Ramos (cell line): Measurements from ENCODE around the gene HMX1.

ENCODE experiments used
- in situ Hi-C: fragments of 300-500 bp; cut with MboI; formaldehyde crosslinking; loops from one replicate; pipeline ENCODE4 v1.14.3; 2022; ENCODE audit warnings: low sequenced_read_pairs; ENCODE audit not compliant: unreplicated experiment

The HMX1 gene

DNA sequence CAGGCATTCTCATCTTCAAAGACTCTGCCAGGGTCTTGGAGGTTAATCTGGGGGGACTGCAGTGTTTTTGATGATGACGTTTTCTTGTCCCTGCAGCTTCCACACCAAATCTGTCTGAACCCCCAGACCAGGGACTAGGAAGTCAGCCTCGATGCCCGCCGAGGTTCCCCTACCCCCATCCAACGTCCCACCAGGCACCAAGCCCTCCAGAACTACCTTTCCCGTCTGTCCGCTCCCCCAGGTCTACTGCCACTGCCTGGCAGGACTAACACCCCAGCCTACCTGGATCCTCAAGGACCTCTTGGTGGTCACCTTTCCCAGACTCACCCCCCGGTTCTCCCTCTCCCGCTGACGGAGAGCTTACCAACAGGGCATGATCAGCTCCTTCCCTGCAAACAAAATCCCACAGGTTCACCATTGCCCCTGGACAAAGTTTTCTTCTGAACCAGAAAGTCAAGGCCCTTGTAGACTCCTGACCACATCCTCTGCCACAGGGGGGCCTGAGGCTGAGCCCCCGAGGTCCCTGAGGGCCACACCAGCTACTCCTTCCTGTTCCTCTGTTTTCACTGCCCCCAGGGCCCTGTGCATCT, 40.9 kb downstream of the HMX1 start:
- in situ Hi-C loops = no loop called here

DNA sequence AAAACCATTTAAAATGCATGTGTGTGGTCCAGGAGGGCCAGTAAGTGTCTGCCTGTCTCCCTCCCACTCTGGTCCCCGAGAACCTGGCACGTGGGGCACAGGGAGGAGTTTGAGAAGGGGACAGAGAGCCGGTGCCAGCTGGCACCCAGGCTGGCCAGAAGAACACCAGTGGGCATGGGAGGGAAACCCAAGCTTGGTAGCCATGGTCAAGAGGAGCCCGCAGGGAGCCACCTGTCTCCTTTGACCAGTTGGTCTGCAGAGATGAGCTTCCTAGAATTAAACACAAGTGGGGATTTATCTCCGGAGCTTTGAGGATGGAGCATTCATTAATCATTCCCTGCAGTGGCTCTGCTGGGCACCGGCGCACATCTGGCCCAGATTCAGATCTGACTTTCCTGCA, 41.6 kb downstream of the HMX1 start:
- in situ Hi-C loops = no loop called here

DNA sequence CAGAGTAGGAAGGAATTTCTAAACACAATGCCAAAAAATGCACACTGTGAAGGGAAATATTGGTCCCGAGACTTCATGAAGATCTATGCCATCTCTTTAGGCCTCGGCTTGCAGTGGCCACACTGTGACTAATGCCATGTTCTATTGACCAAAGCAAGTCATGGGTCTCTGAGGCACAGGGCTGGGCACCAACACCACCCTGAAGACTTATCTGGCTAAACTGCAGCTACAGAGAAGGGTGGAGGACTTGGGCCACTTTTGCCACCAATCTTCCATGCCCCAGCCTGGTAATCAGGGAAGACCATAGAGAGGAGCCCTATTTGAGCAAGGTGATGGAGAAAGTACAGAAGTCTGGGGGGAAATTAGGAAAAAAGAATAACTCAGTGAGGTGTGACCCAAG, 42.1 kb downstream of the HMX1 start:
- in situ Hi-C loops = no loop called here

DNA sequence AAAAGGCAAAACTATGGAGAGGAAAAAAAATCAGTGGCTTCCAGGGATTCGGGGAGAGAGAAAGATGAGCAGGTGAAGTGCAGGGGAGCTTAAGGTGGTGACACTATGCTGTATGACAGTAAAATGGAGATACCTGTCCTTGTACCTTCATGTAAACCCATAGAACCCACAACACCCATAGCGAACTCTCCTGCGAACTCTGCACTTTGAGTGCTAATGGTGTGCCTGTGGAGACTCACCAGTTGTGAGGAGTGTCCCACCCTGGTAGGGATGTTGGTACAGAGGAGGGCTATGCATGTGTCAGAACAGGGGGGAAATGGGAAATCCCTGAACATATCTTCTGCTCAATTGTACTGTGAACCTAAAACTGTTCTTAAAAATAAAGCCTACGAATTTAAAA, 42.8 kb downstream of the HMX1 start:
- in situ Hi-C loops = no loop called here

DNA sequence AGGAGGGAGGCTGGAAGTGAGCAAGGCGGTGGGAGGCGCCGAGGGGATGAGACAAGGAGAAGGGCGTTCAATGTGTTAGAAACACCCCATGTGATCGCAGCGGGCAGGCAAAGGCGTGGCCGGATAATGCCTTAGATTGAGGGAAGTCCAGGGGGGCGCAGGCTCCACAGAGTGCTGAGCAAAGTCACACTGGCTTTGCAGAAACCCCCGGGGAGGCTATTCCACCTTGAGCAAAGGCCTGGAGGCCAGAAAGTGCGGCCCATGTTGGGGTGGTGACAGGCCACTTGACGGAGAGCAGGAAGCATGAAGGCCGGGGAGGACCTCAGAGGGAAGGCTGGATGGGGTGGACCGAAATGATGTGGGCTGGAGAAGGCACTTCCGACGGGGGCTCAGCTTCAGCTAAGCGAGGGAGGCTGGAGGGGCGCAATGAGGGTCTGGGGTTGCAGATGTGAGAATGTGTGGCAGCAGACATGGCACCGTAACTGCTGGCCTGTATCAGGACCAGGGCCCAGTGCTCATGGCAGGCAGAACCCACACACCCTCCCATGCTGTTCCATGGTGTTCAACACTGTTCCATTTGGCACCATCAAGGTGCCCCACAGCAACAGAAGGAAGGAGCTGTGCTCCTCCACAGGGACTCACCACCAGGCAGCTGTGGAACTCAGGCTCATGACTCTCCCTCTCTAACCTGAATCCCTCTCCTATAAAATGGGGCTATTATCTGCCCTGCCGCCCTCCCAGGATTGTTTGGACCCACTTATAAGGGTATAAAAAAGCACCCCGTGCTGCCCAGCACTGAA, 50.3 kb downstream of the HMX1 start:
- in situ Hi-C loops = no loop called here

DNA sequence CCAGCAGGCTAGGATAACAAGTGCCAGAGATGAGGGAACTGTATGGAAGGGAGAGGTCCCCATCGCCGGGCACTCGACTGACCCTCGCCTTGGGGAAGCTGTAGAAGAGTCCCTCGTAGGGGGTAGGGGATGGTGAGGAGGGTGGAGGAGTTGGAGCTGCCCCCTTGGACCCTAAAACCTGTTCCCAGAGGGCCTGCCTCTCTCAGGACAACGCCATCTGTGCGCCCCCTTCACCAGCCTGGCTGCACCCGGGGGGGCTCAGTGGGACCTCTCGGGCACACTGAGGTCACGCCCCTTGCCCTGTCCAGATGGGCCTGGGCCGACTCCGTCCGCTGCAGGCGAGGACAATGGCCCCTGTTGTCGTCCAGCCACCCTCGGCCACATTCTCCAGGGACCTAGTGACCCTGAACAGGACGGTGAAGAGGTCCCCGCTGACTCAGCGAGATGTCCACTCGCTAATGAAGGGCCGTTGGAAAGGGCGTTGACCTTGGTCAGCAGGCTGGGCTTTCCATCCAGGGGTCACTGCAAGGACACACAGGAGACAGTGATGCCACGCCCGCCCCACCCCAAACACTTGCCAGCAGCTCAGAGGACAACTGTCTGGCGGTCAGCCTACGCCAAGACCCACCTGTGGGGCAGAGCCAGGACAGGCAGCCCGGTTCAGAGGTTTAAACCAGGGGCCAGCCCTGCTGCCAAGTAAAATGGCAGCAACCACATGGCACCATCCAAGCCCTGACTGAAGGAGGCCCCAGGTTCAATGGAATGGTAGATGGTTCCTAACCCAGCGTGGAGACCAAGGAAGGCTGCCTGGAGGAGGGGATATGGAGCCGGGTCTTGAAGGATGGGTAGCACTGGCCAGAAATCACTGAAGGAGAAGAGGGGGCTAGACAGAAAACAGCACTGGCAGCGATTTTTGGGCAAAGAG, 51.2 kb downstream of the HMX1 start:
- in situ Hi-C loops = no loop called here

DNA sequence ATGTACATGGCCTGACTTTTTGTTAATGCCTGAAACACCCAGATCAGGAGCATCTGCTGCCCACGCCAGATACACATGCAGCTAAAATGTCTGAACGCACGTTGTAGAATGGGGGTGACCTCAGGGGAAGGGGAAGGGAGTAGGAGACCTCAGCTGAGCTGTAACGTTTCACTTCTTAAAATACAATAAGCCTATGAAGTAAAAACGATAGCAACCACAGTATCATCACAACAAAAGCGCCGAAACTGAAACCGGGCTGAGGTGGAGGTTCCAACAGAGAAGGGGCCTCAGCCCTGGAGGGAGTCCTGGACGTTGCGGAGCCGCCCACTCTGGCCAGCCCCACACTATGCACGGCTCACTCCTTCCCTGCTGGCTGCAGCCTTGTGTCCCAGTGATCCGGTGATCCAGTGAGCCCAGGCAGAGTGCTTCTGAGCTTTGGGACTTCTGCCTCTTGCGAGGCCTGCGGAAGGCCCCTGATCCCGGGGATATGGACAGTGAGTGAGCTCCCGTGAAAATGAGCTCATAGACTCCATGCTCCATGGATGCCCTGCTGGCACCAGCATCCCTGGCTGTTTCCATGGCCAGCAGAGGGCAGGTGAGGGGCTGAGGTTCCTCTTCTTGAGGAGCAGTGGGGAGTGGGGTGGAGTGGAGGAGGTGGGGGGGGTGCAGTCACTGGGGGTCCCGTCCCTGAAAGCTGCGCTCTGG, 52.0 kb downstream of the HMX1 start:
- in situ Hi-C loops = no loop called here

DNA sequence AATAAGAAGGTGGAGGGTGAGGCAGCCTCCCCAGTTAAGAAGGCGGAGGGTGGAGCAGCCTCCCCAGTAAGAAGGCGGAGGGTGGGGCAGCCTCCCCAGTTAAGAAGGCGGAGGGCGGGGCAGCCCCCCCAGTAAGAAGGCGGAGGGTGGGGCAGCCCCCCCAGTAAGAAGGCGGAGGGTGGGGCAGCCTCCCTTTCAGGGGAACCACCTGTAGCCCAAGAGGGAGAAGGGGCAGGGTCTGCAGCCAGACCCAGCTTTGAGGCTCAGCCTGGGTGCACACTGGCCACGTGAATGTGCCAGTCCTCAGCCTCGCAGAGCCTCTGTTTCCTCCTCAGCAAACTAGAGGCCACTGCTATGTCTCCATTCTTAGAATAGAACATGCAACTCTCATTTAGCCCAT, 52.6 kb downstream of the HMX1 start:
- in situ Hi-C loops = no loop called here

DNA sequence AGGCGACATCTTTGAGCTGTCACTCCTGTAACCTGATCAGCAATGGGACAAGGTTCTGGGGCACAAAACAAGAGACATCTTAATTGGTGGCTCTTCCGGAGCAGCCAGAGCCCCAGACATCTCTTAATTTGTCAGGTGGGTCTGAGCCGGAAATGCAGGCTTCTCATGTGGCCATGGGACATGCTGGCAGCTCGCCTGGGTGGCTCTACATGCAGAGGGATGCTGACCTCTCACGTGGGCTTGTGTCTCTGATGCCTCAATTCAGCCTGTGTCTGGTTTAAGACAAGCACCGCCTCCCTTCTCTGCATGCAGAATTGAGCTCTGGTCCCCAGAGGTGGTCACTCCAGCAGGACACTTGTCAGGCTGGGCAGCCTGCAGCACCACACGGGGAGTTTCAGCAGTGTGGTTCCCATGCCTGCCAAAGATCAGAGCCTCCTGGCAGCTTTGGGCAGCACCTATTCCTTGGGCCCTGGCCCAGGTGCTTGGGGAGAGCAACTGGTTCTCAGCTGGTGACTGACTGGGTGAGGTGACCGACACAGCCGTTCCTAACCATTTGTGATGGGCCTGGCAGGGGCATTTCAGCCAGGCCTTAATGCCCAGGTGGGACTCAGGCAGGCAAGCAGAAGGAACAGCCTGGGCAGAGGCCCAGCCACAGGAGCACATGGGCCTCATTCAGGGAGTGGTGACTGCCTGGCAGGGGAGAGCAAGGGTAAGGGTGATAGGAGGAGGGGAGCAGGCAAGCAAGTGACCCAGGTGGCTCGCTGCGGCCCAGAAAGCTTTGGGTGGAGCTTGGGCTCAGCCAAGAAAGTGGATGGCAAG, 53.4 kb downstream of the HMX1 start:
- in situ Hi-C loops = no loop called here

DNA sequence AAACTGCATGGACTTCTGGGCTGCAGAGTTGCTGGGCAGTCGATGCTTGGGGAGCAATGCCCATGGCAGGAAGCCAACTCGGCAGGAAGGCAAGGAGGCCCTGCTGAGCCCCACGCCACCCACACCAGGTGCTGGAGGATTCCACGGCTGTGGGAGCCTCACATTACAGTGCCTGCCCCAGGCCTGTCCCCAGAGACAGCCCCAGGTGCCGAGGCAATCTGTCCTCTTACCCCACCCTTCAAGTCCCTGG, 53.9 kb downstream of the HMX1 start:
- in situ Hi-C loops = no loop called here

DNA sequence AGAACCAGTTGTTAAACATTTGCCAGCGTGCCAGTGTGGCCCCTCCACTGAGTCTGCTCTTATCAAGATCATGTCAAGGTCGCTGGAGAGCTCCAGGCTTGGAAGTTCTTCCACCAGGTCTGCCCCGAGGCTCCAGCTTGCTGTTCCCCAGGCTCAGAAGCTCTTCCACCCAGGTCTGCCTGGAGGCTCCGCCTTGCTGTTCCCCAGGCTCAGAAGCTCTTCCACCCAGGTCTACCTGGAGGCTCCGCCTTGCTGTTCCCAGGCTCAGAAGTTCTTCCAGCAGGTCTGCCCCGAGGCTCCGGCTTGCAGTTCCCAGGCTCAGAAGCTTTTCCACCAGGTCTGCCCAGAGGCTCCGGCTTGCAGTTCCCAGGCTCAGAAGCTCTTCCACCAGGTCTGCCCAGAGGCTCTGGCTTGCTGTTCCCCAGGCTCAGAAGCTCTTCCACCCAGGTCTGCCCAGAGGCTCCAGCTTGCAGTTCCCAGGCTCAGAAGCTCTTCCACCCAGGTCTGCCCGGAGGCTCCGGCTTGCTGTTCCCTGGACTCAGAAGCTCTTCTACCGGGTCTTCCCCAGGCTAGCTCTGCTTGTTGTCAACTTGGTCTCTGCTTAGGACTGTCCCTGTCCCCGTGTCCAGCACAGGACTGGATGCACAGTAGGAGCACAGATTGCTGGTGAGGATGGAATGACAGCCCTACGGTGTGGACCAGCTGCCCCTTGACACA, 54.4 kb downstream of the HMX1 start:
- in situ Hi-C loops = no loop called here
